ENCODE data around the gene KLF8. TPM values are rescaled to one million over a fixed set of nuclear protein-coding genes. Genes with fewer than 3 reads are reported as not detected.
"Not testable (repeated sequence)": the region's sequence is repeated elsewhere in the genome, so short reads cannot be mapped to it uniquely, and the experiment has no call there.

Gene KLF8
- total RNA-seq, result 9.6 TPM
- polyA plus RNA-seq, result 9.8 TPM

DNA sequence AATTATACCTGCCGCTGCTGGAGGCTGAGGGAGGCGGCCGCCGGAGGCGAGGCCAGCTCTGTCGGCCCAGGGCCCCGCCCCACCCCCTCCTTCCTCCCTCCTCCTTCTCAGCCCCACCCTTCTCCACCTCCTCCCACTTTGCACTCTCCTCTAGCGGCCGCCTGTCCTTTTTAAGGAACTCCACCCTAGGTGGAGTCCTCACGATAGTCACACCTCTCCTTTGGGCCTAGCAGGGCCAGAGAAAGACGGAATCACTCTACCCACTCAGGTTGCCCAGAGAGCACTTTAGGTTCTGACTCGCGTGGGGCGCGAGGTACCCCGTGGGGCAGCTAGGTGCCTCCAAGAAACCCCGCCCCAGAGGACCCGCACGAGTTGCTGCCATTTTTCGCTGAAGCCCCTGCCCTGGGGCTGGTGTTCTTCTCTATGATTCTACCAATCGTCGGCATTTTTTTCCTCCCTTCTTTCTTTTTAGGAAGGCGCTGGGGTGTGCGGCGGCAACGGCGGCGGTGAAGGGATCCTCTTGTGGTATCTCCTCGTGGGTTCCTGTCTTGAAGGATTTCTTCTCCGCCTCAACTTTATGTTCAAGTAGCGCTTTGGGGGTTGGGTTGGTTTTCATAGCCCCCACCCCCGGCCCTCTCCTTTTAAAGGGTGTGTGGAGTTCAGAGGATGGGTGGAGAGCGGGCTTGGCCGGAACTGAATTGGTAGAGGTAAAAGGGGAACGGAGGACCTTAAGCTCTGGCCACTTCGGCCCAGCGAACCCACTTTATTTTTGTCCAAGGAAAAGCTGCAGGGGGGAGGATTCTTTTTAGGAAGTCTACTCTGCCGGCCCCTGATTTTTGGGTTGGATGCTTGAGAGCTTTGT, at the start of gene KLF8:
KLF8 (plus strand) TSS at position 136 of the 862 bp plus-strand sequence. CDS start 979 bp downstream, outside the sequence.
- no peak for DNase-seq (ENCODE audit: extremely low spot score)

DNA sequence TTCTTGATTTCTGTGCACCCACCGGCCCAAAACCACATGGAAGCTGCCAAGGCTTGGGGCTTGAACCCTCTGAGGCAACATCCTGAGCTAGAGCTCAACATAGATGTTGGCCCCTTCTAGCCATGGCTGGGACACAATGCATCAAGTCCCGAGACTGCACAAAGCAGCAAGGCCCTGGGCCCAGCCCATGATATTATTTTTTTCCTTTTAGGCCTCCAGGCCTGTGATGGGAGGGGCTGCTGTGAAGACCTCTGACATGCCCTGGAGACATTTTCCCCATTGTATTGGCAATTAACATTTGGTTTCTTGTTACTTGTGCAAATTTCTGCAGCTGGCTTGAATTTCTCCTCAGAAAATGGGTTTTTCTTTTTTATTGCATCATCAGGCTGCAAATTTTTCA, 25.2 kb upstream of the KLF8 start:
- H3K27ac ChIP-seq (ENCODE audit: low read depth); H3K4me1 ChIP-seq (ENCODE audit: insufficient read depth); H3K4me3 ChIP-seq (ENCODE audit: low read depth, low read length); DNase-seq (ENCODE audit: extremely low spot score); H3K36me3 ChIP-seq (ENCODE audit: insufficient read depth): not testable (repeated sequence)
- WGBS, result 93% methylated on average over 2 of the region's 2 CpGs

More for the DNA sequence above, at the start of gene KLF8:
- peak within 1 kb of the TSS; percentile 53 for H3K4me3 ChIP-seq (ENCODE audit: low read depth, low read length)
- H3K27ac ChIP-seq (ENCODE audit: low read depth), result peak within 1 kb of the TSS; percentile 59
- H3K4me1 ChIP-seq (ENCODE audit: insufficient read depth), result no peaks in the 10 kb centered on the region
- no peaks in the 10 kb centered on the region for H3K36me3 ChIP-seq (ENCODE audit: insufficient read depth)
- WGBS, result under 1% methylated on average over 38 of the region's 38 CpGs

DNA sequence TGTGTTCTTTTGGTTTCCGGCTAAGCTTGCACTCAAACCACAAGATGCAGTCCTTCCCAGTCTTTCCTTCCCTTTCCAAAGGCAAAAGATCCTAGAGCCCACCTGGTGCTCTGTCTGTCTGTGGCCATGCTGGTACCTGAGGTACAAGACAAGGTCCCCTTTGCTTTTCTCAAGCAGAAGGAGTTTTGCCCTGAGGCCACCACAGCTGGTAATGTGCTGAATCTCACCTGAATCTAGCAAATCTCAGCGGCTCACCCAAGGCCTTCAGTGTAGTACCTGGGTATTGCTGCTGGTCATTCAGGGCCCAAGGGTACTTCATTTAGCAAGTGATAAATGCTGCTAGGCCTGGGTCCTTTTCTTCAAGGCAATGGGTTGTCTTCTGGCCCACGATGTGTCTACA, 20.5 kb upstream of the KLF8 start:
- WGBS, result 97% methylated on average over 3 of the region's 3 CpGs
- H3K36me3 ChIP-seq (ENCODE audit: insufficient read depth), result no peaks in the 10 kb centered on the region

DNA sequence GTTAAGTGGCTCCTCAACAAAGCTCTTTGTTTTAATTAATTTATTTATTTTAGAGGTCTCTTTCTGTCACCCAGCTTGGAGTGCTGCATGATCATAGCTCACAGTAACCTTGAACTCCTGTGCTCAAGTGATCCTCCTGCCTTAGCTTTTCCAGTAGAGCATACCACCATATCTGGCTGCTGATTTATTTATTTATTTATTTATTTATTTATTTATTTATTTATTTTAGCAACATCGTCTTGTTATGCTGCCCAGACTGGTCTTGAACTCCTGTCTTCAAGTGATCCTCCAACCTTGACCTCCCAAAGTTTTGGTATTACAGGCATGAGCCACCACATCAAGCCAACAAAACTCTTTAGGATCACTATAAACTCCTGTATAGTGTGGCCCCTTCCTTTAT, 15.8 kb upstream of the KLF8 start:
- no peak for DNase-seq (ENCODE audit: extremely low spot score)
- Histone ChIP-seq H3K36me3 (ENCODE audit: insufficient read depth) (no peaks in the 10 kb centered on the region), H3K4me1 (ENCODE audit: insufficient read depth) (no peaks in the 10 kb centered on the region), H3K27ac (ENCODE audit: low read depth) (no peak overlapping the region), H3K4me3 (ENCODE audit: low read depth, low read length) (no peak overlapping the region)
- 97% methylated on average over 1 of the region's 1 CpG for WGBS

More for the DNA sequence above, 20.5 kb upstream of the KLF8 start:
- H3K4me3 ChIP-seq (ENCODE audit: low read depth, low read length), result no peak overlapping the region
- no peaks in the 10 kb centered on the region for H3K4me1 ChIP-seq (ENCODE audit: insufficient read depth)
- DNase-seq (ENCODE audit: extremely low spot score), result no peak
- no peak overlapping the region for H3K27ac ChIP-seq (ENCODE audit: low read depth)

DNA sequence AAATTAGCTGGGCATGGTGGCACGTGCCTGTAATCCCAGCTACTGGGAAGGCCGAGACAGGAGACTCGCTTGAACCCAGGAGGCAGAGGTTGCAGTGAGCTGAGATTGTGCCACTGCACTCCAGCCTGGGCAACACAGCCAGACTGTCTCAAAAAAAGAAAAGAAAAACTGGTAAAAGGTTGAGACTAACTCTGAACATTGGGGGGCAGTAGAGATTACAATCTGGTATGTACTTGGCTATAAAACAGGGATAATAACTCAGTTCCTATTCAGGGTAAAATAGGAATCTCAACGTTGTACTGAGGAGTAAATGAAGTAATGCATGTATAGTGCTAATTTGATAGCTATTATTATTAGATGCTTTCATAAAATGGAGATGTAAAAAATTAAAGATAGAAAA, 12.5 kb upstream of the KLF8 start:
- no peak for DNase-seq (ENCODE audit: extremely low spot score)
- Histone ChIP-seq H3K4me3 (ENCODE audit: low read depth, low read length) (no peak overlapping the region), H3K36me3 (ENCODE audit: insufficient read depth) (no peaks in the 10 kb centered on the region), H3K27ac (ENCODE audit: low read depth) (no peak overlapping the region), H3K4me1 (ENCODE audit: insufficient read depth) (no peaks in the 10 kb centered on the region)
- 54% methylated on average over 4 of the region's 4 CpGs for WGBS

DNA sequence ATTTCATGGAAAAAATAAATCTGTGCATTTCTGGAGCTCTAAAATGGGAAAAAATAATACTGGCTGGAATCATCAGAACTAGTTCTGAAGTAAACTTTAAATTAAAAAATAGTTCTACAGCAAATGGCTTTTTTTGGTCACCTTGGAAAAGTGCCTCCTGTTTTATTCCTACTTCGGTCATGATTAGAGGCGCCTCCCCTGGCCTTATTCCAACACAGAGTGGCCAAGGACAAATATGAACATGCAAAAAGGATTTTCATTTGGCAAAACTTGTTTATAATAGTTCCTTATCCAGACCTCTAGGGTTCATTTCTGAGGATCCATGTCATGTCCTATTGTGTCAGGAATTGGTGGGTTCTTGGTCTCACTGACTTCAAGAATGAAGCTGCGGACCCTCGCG, 11.1 kb upstream of the KLF8 start:
- H3K36me3 ChIP-seq (ENCODE audit: insufficient read depth), result no peaks in the 10 kb centered on the region
- no peak overlapping the region for H3K27ac ChIP-seq (ENCODE audit: low read depth)
- WGBS, result 70% methylated on average over 5 of the region's 5 CpGs
- H3K4me1 ChIP-seq (ENCODE audit: insufficient read depth), result no peaks in the 10 kb centered on the region
- DNase-seq (ENCODE audit: extremely low spot score), result no peak
- no peak overlapping the region for H3K4me3 ChIP-seq (ENCODE audit: low read depth, low read length)

DNA sequence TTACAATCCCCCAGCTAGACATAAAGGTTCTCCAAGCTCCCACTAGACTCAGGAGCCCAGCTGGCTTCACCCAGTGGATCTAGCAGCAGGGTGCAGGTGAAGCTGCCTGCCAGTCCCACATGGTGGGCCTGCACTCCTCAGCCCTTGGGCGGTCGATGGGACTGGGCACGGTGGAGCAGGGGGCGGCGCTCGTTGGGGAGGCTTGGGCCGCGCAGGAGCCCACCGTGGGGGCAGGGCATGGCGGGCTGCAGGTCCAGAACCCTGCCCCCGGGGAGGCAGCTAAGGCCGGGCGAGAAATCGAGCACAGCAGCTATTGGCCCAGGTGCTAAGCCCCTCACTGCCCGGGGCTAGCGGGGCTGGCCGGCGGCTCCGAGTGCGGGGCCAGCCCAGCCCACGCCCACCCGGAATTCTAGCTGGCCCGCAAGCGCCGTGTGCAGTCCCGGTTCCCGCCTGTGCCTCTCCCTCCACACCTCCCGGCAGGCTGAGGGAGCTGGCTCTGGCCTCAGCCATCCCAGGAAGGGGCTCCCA, 9.6 kb upstream of the KLF8 start:
- no peak for DNase-seq (ENCODE audit: extremely low spot score)
- H3K27ac ChIP-seq (ENCODE audit: low read depth), result no peak overlapping the region
- H3K4me1 ChIP-seq (ENCODE audit: insufficient read depth), result no peaks in the 10 kb centered on the region
- H3K4me3 ChIP-seq (ENCODE audit: low read depth, low read length), result no peak overlapping the region
- no peaks in the 10 kb centered on the region for H3K36me3 ChIP-seq (ENCODE audit: insufficient read depth)
- 94% methylated on average over 28 of the region's 28 CpGs for WGBS

DNA sequence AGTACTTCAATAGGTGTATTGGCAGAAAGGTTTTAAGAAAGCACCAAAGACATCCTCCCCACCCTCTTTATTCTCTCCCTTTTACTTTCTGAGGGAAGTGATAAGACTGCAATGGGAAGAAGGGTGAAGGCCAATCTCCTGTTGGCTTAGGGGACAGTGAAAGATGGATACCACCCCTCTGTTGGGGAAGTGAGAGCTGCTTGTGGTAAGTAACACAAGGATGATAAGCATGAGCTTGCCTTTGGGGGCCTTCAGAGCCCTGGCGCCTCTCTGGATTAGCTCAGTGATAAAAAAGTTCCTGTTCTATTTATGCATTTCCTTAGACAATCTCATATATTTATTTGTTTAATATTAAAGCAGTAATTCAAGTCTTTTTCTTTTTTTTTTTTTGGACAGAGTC, 5.2 kb upstream of the KLF8 start:
- Histone ChIP-seq H3K27ac (ENCODE audit: low read depth) (no peak overlapping the region), H3K36me3 (ENCODE audit: insufficient read depth) (no peaks in the 10 kb centered on the region), H3K4me1 (ENCODE audit: insufficient read depth) (no peaks in the 10 kb centered on the region), H3K4me3 (ENCODE audit: low read depth, low read length) (no peak overlapping the region)
- no peak for DNase-seq (ENCODE audit: extremely low spot score)
- WGBS, result 68% methylated on average over 1 of the region's 1 CpG

DNA sequence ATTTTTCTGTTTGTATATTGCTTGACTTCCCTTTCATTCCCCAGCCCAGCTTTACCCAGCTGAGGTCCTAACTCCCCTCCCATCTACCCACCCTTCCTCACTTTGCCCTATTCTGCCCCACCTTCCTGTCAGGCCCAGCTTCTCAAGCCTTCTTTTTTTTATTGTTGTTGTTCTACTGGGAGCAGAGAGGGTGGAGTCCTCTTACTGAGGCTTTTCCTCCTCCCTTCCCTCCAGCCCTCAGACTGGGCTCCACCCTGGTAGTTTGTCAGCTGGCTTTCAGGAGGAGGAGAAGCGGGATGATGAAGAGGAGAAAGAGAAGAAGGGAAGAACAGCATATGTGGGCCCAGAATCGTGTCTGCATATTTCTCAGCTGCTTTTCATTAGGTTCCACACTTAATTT, 3.2 kb upstream of the KLF8 start:
- Histone ChIP-seq H3K27ac (ENCODE audit: low read depth) (no peak overlapping the region), H3K4me3 (ENCODE audit: low read depth, low read length) (no peak overlapping the region), H3K4me1 (ENCODE audit: insufficient read depth) (no peaks in the 10 kb centered on the region), H3K36me3 (ENCODE audit: insufficient read depth) (no peaks in the 10 kb centered on the region)
- 36% methylated on average over 2 of the region's 2 CpGs for WGBS
- DNase-seq (ENCODE audit: extremely low spot score), result no peak

DNA sequence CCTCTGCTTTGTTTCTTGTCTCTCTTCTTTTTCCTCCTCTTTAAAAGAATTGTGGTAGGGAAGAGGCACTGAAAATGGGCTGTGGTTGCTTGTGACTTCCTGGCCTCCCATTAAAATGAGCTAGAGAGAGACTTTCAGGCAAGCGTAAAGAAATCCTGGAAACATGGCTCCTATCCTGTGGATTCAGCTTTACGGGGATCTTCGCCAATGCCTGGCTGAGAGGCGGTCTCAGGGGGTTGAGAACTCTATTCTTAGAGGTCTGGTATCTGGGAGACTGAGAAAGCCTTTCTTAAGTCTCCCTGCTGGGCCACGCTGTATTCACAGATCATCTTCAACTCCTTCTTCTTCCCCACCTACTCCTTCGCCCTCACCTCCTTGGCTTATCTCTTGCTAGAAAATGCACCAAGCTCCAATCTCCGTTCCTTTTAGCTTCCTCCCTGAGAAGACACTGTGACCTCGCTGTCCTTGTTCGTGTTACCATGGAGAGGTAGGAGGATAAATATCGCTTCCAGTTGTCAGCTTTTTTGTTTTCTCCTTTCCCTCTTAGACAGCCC, 542 bp upstream of the KLF8 start:
- Histone ChIP-seq H3K4me3 (ENCODE audit: low read depth, low read length) (peak overlapping the region; percentile 53), H3K27ac (ENCODE audit: low read depth) (no peak overlapping the region), H3K4me1 (ENCODE audit: insufficient read depth) (no peaks in the 10 kb centered on the region), H3K36me3 (ENCODE audit: insufficient read depth) (no peaks in the 10 kb centered on the region)
- 29% methylated on average over 10 of the region's 10 CpGs for WGBS
- no peak for DNase-seq (ENCODE audit: extremely low spot score)

DNA sequence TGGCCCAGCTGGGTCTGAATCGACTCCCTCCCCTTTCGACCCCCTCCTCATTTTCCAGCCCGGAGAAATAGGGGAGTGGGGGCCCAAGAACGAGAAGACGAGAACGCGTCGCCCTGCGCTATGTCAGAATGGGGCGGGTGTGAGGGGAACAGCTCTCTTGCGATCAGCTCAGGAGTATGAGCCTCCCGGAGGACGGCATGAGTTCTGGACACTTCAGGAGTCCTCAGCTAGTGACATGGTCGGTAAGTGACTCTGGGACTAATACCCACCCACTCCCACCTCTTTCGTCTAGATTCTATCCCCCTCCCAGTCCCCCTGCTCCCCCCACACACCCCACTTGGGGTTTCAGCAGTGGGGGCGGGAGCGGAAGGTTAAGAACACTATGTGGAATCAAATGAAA, 944 bp downstream of the KLF8 start:
- Histone ChIP-seq H3K4me1 (ENCODE audit: insufficient read depth) (no peaks in the 10 kb centered on the region), H3K36me3 (ENCODE audit: insufficient read depth) (no peaks in the 10 kb centered on the region), H3K27ac (ENCODE audit: low read depth) (peak overlapping the region; percentile 59), H3K4me3 (ENCODE audit: low read depth, low read length) (peak overlapping the region; percentile 53)
- DNase-seq (ENCODE audit: extremely low spot score), result no peak
- 3% methylated on average over 17 of the region's 17 CpGs for WGBS

DNA sequence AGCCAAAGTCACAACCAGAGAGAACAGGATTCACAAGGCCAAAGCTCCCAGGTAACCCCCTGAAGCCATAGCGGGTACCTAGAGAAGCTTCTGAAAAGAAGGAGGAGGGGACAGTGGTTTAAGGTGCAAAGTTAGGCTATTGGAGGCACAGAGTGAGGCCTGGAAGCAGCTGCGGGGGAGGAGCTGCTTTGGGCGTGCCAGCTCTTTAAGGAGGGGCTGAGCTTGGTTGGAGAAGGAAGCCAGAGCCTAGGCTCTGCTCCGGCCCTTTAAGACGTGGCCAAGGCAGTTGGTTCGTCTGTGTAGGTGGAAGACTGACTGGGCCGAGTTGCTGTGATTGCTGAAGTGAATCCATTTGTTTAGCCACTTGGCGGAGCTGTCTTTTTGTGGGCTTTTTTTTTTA, 1.5 kb downstream of the KLF8 start:
- Histone ChIP-seq H3K36me3 (ENCODE audit: insufficient read depth) (no peaks in the 10 kb centered on the region), H3K4me3 (ENCODE audit: low read depth, low read length) (peak overlapping the region; percentile 53), H3K4me1 (ENCODE audit: insufficient read depth) (no peaks in the 10 kb centered on the region), H3K27ac (ENCODE audit: low read depth) (peak overlapping the region; percentile 77)
- no peak for DNase-seq (ENCODE audit: extremely low spot score)
- WGBS, result 9% methylated on average over 8 of the region's 8 CpGs

DNA sequence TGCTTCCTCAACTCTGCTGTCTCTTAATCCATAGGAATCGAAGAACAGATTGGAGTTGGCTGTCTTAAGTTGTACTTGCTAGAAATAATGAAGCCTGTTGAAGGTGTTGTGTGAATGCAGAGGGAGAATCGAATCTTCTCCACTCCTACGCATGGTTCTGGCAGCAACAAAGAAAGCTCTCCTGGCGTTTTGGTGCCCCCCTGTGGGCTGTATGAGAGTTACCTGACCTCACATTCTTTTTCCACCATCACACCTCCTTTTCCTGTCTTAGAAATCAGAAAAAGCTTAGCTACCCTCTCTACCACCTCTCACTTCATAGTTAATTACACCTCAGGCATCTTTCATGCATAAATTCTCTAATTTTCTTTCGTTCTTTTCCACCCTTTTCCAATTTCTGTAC, 16.3 kb downstream of the KLF8 start:
- H3K27ac ChIP-seq (ENCODE audit: low read depth), result no peak overlapping the region
- H3K4me1 ChIP-seq (ENCODE audit: insufficient read depth), result no peaks in the 10 kb centered on the region
- no peaks in the 10 kb centered on the region for H3K36me3 ChIP-seq (ENCODE audit: insufficient read depth)
- WGBS, result 10% methylated on average over 5 of the region's 5 CpGs
- DNase-seq (ENCODE audit: extremely low spot score), result no peak
- H3K4me3 ChIP-seq (ENCODE audit: low read depth, low read length), result no peak overlapping the region

All from urinary bladder (tissue), 4 donors.